Activated CD4-positive, alpha-beta T cell treated with anti-CD3 and anti-CD28 coated beads, Interleukin-2, amount 10 ng/mL, durations not matched to agents 7 days and 5 days (primary cell): ENCODE measurements around the gene VCX2. TPM values are rescaled to one million over a fixed set of nuclear protein-coding genes. Genes with fewer than 3 reads are reported as not detected.
"Not testable (repeated sequence)": the region's sequence is repeated elsewhere in the genome, so short reads cannot be mapped to it uniquely, and the experiment has no call there.

Source experiments
- CTCF ChIA-PET: fragments of 350-600 bp; sonication (Branson Sonifier 250); formaldehyde crosslinking; loops from one replicate; lab custom pipeline; 2021; ENCODE audit warnings: antibody characterized with exemption; lab: Charles Lee
- POLR2A ChIA-PET: fragments of 350-600 bp; sonication (Branson Sonifier 250); formaldehyde crosslinking; loops from one replicate; lab custom pipeline; 2021; ENCODE audit warnings: antibody characterized with exemption; lab: Charles Lee
- DNase-seq: peaks from one replicate; pipeline ENCODE4 v3.0.0-alpha.2; 2020
- H3K27ac Mint-ChIP-seq: one replicate; pipeline ENCODE4 v1.8.0; 2021; ENCODE audit warnings: mild to moderate bottlenecking, moderate library complexity, mixed read lengths
- H3K27me3 Mint-ChIP-seq: one replicate; pipeline ENCODE4 v1.8.0; 2021; ENCODE audit warnings: mixed read lengths
- H3K36me3 Mint-ChIP-seq: one replicate; pipeline ENCODE4 v1.8.0; 2021; ENCODE audit warnings: low read depth, mixed read lengths
- H3K4me1 Mint-ChIP-seq: one replicate; pipeline ENCODE4 v1.8.0; 2021; ENCODE audit warnings: mixed read lengths
- H3K4me3 Mint-ChIP-seq: one replicate; pipeline ENCODE4 v1.8.0; 2021; ENCODE audit warnings: mild to moderate bottlenecking, moderate library complexity, mixed read lengths
- H3K9me3 Mint-ChIP-seq: one replicate; pipeline ENCODE4 v1.8.0; 2021; ENCODE audit warnings: mixed read lengths
- microRNA-seq: library from miRNA; unstranded; fragments of <30 nt; microRNA quantifications from one replicate; pipeline ENCODE4 v1.2.0, GENCODE V29; 2021; ENCODE audit warnings: borderline microRNAs expressed, borderline replicate concordance
- total RNA-seq, 2 experiments: library from RNA; stranded (reverse); gene quantifications; one replicate each; pipeline ENCODE4 v1.2.3, GENCODE V29; 2021

Gene VCX2
- total RNA-seq, 2 experiments from 2014 or later = not detected

DNA sequence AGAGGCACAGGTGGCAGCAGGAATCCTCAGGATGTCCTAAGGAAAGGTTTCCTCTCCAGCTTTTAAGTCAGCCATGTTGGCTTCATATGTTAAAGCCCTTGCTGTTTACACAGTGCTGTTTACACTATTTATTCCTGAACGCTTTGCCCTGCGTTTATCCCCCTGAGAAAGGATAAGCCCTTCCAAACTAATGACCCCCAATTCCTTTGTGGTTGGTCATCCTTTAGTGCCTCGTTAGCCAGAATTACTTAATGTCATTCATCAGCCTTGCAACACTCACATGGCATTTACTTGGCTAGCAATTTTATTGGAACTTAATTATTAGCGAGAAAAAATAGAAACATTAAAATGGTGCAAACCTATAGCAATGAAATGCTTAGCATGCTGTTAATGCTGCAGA is 23.8 kb downstream of the VCX2 start:
- POLR2A ChIA-PET = no interaction called here
- no peaks in the 10 kb centered on the region for H3K4me1 Mint-ChIP-seq
- H3K36me3 Mint-ChIP-seq = no peaks in the 10 kb centered on the region
- H3K27ac Mint-ChIP-seq = no peak overlapping the region
- no peak for DNase-seq
- CTCF ChIA-PET = no interaction called here
- peaks cover 7% of the 10 kb centered on the region for H3K9me3 Mint-ChIP-seq
- H3K27me3 Mint-ChIP-seq = no peaks in the 10 kb centered on the region
- H3K4me3 Mint-ChIP-seq = no peak overlapping the region

DNA sequence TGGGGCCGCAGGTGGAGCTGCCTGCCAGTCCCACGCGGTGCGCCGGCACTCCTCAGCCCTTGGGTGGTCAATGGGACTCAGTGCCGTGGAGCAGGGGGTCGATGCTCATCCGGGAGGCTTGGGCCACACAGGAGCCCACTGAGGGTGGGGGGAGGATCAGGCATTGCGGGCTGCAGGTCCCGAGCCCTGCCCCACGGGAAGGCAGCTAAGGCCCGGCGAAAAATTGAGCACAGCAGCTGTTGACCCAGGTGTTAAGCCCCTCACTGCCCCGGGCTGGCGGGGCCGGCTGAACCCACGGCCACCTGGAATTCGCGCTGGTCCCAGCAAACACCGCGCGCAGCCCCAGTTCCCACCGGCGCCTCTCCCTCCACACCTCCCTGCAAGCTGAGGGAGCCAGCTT is 26.1 kb downstream of the VCX2 start:
- ChIA-PET POLR2A (no interaction called here), CTCF (interaction anchor here (0.5 kb wide), 1 partner anchor 600 kb away, joined by 3 read pairs; no protein-coding TSS in a partner anchor)
- no peak overlapping the region for H3K4me3 Mint-ChIP-seq
- peaks cover 3% of the 10 kb centered on the region for H3K9me3 Mint-ChIP-seq
- no peaks in the 10 kb centered on the region for H3K4me1 Mint-ChIP-seq
- no peaks in the 10 kb centered on the region for H3K36me3 Mint-ChIP-seq
- H3K27me3 Mint-ChIP-seq = no peaks in the 10 kb centered on the region
- DNase-seq = no peak
- H3K27ac Mint-ChIP-seq = no peak overlapping the region

DNA sequence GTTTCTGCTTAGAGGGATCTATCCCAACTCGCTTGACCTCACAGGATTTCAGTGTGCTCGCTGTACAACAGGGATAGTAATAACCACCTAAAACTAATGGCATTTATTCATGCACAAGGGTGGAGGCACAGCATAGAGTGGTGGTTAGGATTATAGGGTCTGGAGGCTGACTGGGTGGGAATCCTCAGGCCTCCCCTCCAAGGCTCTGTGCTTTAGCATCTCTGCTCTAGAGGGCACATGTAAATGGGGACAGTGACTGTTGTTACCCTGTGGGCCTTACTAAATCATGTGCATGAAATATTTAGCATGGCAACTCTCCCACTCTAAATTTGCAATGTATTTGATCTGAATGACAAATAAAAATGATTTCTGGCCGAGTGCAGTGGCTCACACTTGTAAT is 29.2 kb downstream of the VCX2 start:
- no peaks in the 10 kb centered on the region for H3K4me1 Mint-ChIP-seq
- POLR2A ChIA-PET = no interaction called here
- no peak overlapping the region for H3K27ac Mint-ChIP-seq
- H3K9me3 Mint-ChIP-seq = no peaks in the 10 kb centered on the region
- no peak overlapping the region for H3K4me3 Mint-ChIP-seq
- H3K36me3 Mint-ChIP-seq = no peaks in the 10 kb centered on the region
- CTCF ChIA-PET = no interaction called here
- no peaks in the 10 kb centered on the region for H3K27me3 Mint-ChIP-seq
- no peak for DNase-seq

DNA sequence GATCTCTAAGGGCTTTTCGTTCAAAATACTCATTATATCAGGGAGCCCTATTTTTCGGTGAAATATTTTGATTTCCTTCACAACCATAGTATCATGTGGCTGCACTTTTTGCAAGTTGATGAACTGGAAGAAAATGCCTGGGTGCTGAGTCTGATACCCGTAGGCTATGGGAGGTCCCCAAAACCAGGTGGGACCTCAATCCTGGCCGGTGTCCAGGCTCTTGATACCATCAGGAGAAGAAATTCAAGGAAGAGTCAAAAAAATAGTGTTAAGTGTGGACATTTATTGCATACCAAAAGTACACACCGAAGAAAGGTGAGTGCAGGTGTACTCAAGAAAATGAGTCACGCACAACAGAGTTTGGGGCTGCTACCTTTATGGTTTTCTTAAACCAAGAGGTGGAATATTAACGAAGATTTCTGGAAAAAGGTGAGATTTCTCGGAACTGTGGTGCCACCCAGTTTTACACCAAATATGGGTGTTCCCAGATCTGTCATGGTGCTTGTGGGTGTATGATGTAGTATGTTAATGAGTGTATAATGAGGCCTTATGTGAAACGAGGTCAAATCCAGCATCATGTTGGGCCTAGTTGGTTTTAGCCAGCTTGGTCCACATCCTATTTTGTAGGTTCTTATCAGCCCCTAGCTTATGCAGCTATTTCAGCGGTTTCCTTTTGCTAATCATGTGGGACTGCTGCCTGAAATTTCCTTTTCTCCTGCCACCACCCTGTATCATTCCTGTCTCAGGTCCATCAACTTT is 29.9 kb downstream of the VCX2 start:
- no peak overlapping the region for H3K27ac Mint-ChIP-seq
- H3K4me1 Mint-ChIP-seq = no peaks in the 10 kb centered on the region
- H3K9me3 Mint-ChIP-seq = no peaks in the 10 kb centered on the region
- CTCF ChIA-PET = no interaction called here
- DNase-seq = no peak
- H3K27me3 Mint-ChIP-seq = no peaks in the 10 kb centered on the region
- H3K36me3 Mint-ChIP-seq = no peaks in the 10 kb centered on the region
- H3K4me3 Mint-ChIP-seq = no peak overlapping the region
- POLR2A ChIA-PET = no interaction called here

DNA sequence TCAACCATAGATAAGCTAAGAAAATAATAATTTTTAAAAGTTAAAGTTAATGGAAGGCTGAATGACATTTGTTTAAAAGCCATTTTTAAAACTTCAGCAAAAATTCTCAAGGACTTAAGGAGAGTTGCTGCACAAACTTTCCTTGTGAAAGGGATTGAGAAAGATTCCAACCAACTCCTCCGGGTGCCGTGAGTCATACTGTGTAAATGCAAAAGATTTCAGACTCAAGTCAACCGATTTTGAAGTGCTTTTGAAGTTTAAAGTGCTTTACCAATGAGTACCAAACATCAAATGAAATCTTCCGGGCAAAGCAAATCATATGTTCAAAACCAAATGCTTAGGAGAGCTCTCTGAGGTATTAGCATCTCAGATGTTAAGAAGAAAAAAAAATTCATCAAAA is 31.4 kb downstream of the VCX2 start:
- Mint-ChIP-seq H3K4me3 (no peak overlapping the region), H3K9me3 (no peaks in the 10 kb centered on the region)
- CTCF ChIA-PET = no interaction called here

DNA sequence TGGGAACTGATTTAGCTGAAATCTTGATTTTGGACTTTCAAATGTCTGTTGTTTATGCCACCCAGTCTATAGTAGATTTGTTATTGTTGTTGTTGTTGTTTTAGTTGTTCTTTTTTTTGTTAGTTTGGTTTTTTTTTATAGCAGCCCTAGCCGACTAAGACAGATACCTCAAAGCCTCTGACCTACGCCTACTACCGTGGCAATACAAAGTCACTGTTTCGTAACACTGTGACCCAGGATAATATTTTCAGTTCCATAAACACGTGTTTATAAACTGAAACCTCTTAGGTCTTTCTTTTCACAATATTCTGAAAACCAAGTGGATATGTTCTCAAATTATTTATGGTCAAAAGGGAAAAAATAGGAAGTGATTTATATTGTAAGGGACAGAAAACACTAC is 32.8 kb downstream of the VCX2 start:
- Mint-ChIP-seq H3K4me3 (no peak overlapping the region), H3K27ac (no peak overlapping the region), H3K9me3 (no peaks in the 10 kb centered on the region), H3K4me1 (no peaks in the 10 kb centered on the region), H3K36me3 (no peaks in the 10 kb centered on the region), H3K27me3 (no peaks in the 10 kb centered on the region)
- ChIA-PET POLR2A (no interaction called here), CTCF (no interaction called here)
- no peak for DNase-seq

More for the DNA sequence above, 31.4 kb downstream of the VCX2 start:
- H3K27me3 Mint-ChIP-seq = no peaks in the 10 kb centered on the region
- H3K27ac Mint-ChIP-seq = no peak overlapping the region
- no peaks in the 10 kb centered on the region for H3K36me3 Mint-ChIP-seq
- POLR2A ChIA-PET = no interaction called here
- no peak for DNase-seq
- no peaks in the 10 kb centered on the region for H3K4me1 Mint-ChIP-seq

DNA sequence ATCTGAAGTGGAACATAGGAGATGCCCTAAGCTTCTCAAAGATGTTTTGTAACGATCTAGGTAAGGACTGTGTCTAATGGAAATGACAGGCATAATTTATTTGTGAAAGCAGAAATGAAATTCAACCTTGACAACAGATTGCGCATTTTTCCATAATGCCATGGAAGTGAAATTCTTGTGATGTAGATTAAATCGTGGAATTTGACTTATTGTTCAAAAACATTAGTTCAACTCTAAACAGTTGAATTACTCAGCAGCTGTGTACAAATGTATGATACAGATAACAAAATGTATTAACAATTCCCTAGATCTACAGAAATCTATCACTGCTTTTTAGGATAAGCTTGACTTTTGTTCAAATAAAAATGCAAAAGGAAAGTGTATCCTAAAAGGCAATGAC is 44.4 kb downstream of the VCX2 start:
- Mint-ChIP-seq H3K4me1 (no peaks in the 10 kb centered on the region), H3K4me3 (no peak overlapping the region), H3K9me3 (no peaks in the 10 kb centered on the region), H3K27ac (no peak overlapping the region), H3K27me3 (no peaks in the 10 kb centered on the region), H3K36me3 (no peaks in the 10 kb centered on the region)
- DNase-seq = no peak
- ChIA-PET POLR2A (no interaction called here), CTCF (no interaction called here)

- ChIA-PET POLR2A (no interaction called here), CTCF (no interaction called here)
- no peak overlapping the region for H3K4me3 Mint-ChIP-seq
- no peaks in the 10 kb centered on the region for H3K27me3 Mint-ChIP-seq
- DNase-seq = no peak
- no peaks in the 10 kb centered on the region for H3K36me3 Mint-ChIP-seq
- H3K4me1 Mint-ChIP-seq = no peaks in the 10 kb centered on the region
- H3K9me3 Mint-ChIP-seq = no peaks in the 10 kb centered on the region
- H3K27ac Mint-ChIP-seq = no peak overlapping the region
Observed at GRCh38 chrX:8126092-8126491, 45.0 kb downstream of the VCX2 start.

DNA sequence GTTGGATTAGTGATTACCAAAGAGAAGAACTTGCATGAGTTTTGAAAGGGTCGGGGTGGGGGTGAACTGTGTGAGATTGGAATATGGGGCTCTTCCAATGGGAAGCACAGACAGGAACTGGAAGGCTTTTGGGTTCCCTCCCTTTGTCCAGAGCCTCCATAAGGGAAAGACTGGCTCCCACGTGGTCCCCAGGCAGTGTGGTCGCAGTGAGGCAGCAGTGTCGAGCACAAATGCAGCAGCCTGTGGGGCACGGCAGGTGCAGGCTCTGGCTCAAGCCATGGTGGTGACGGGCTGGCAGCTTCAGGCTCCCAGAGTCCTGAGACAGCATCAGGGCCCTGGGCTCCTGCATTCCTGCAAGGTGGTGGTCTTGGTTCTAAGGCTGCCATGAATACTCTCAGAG is 45.5 kb downstream of the VCX2 start:
- no peaks in the 10 kb centered on the region for H3K27me3 Mint-ChIP-seq
- H3K4me3 Mint-ChIP-seq = no peak overlapping the region
- CTCF ChIA-PET = no interaction called here
- no peaks in the 10 kb centered on the region for H3K9me3 Mint-ChIP-seq
- H3K27ac Mint-ChIP-seq = no peak overlapping the region
- no peak for DNase-seq
- H3K36me3 Mint-ChIP-seq = no peaks in the 10 kb centered on the region
- no peaks in the 10 kb centered on the region for H3K4me1 Mint-ChIP-seq
- POLR2A ChIA-PET = no interaction called here

DNA sequence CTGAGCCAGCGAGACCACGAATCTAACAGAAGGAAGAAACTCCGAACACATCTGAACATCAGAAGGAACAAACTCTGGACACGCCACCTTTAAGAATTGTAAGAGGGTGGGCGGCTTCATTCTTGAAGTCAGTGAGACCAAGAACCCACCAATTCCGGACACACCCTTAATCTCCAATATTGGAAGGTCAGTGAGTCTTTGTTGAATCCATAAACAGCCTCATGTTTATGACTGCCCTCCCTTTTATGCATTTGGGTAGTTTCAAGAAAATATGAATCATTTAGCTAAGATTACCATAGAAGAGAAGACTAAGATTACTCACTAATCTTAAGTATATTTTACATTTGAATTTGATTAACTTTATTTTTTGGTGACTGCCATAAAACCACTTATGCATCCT is 48.5 kb downstream of the VCX2 start:
- no peaks in the 10 kb centered on the region for H3K27me3 Mint-ChIP-seq
- ChIA-PET POLR2A (no interaction called here), CTCF (no interaction called here)
- no peak for DNase-seq
- H3K27ac Mint-ChIP-seq = no peak overlapping the region
- H3K9me3 Mint-ChIP-seq = no peaks in the 10 kb centered on the region
- H3K36me3 Mint-ChIP-seq = no peaks in the 10 kb centered on the region
- no peak overlapping the region for H3K4me3 Mint-ChIP-seq
- H3K4me1 Mint-ChIP-seq = no peaks in the 10 kb centered on the region

DNA sequence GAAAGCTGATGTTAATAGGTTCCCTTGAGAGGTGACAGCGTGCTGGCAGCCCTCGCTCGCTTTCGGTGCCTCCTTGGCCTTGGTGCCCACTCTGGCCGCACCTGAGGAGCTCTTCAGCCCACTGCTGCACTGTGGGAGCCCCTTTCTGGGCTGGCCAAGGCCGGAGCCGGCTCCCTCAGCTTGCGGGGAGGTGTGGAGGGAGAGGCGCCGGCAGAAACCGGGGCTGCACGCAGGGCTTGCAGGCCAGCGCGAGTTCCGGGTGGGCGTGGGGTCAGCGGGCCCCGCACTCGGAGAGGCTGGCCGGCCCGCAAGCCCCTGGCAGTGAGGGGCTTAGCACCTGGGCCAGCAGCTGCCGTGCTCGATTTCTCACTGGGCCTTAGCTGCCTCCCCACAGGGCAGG is 49.7 kb downstream of the VCX2 start:
- CTCF ChIA-PET, H3K4me3 Mint-ChIP-seq, POLR2A ChIA-PET, H3K27me3 Mint-ChIP-seq, H3K27ac Mint-ChIP-seq, H3K4me1 Mint-ChIP-seq, H3K36me3 Mint-ChIP-seq, H3K9me3 Mint-ChIP-seq, DNase-seq: not testable (repeated sequence)

Small RNA genes within 50 kb of the gene (microRNA-seq; reads per million reads assigned to microRNA genes)
- 37.9 reads per million, percentile 61 among the genes with 10 or more reads in this experiment for gene MIR651

Other genes starting within 250 kb of the VCX2 start
- 1 to 10 TPM; 5.9 to 6.1 TPM for gene PNPLA4, start 243.9 kb downstream of the VCX2 start, total RNA-seq